ENCODE data around the gene TAF1B. TPM values are rescaled to one million over a fixed set of nuclear protein-coding genes. Genes with fewer than 3 reads are reported as not detected.
A peak's percentile ranks its signal among the peaks of the same experiment; 100 is the strongest.

Gene TAF1B
- total and polyA plus RNA-seq, 2 experiments from 2014 or later, result 8.0 to 19.4 TPM

DNA sequence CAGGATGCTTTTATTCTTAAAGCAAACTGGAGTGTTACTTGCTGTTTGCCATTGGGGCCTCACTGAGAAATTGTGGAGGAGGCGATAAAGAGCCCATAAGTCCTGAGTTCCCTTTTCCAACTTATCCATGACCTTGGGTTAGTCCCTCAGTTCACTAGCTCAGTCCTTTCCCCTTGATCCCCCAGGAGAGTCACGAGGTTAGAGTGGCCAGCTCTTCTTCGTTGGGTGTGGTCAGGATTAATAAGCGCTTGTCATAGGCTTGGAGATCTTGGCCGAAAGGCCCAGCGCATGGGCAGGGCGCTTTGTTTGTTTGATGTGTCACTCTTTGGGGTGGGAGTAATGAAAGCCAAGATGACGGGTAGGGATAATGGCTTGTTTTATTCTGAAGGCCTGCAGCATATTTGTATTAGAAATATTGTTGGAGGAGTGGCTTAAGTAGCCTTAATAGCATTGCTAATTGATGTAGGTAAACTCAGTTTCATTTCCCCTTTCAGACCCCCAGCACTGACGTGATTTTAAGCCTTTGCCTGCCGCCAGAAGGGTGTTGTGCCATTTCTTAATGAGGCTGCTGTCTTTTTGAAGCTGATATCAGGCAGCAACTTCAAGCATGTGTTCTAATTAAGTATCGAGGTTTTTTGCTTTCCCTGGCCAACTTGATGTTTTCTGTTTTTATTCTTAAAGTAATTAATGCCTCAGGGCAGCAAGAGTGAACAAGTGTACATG, 123.9 kb downstream of the TAF1B start:
- Histone ChIP-seq H4K20me1 (ENCODE audit: insufficient read depth, poor library complexity, severe bottlenecking) (no peaks in the 10 kb centered on the region), H3K4me3 (no peak overlapping the region), H3K4me1 (ENCODE audit: insufficient read depth) (peaks cover 20% of the 10 kb centered on the region), H3K79me2 (no peaks in the 10 kb centered on the region), H3K27me3 (no peaks in the 10 kb centered on the region), H3K9me2 (replicated peaks; ENCODE audit: insufficient read depth) (no peaks in the 10 kb centered on the region), H3K36me3 (replicated peaks; ENCODE audit: insufficient read depth, low read depth) (no peaks in the 10 kb centered on the region), H2AFZ (no peak overlapping the region), H3K27ac (no peak overlapping the region), H3K4me2 (no peak overlapping the region), H3K9me3 (ENCODE audit: low read depth) (no peaks in the 10 kb centered on the region)
- no peak for DNase-seq (ENCODE audit: low spot score)
- TF ChIP-seq EZH2 (IDR thresholded peaks at IDR 0.05; ENCODE audit: borderline replicate concordance), result no peak
- TF ChIP-seq EZH2phosphoT487 (IDR thresholded peaks at IDR 0.05; ENCODE audit: low read depth, severe bottlenecking, unreplicated experiment), result no peak
- 86% methylated on average over 11 of the region's 11 CpGs for WGBS (ENCODE audit: low lambda C conversion rate, missing lambda C conversion rate)

DNA sequence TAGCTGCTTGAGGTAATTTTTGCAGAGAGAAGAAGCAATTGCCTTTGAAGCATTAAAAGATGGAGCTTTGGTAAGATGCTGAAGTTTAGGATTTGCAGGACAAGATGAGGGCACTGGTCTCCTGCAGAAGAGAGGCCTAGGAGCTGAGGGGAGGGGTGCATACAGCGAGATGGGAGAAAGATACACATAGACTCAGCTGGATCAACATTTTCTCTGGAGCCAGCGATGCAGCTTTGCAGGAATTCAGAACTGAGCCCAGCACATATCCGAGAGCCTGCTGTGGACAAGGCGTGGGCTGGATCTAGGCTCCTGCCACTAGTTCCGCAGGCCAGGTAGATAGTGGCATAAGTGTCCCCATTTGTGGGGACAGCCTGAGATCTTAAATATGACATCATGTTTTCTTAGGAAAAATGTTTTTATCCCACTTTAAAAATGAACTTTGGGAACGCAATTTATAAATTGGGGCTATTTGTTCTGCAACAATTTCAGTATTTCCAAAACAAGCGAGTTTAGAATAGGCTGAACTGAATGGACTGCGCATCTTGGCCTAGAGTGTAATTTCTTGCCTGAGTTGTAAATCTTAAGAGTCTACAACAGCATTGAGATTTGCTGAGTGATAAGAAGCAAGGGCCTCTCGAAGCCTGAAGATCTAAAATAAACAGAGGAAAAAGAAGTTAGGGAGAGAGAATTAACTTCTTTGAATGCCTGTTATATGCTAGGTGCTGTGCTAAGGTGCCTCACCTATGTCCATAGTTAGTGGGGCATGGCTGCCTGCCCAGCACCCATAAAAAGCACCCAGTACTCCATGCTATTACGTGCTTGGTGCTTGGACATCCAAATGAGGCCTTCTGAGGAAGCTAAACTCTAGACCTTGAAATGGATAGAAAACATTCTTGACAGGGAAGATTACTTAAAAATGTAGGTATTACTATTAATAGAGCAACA, 125.6 kb downstream of the TAF1B start:
- Histone ChIP-seq H3K9me3 (ENCODE audit: low read depth) (no peaks in the 10 kb centered on the region), H2AFZ (no peak overlapping the region), H3K27ac (no peak overlapping the region), H3K9me2 (replicated peaks; ENCODE audit: insufficient read depth) (no peaks in the 10 kb centered on the region), H3K36me3 (replicated peaks; ENCODE audit: insufficient read depth, low read depth) (no peaks in the 10 kb centered on the region), H3K27me3 (no peaks in the 10 kb centered on the region), H3K79me2 (no peaks in the 10 kb centered on the region), H3K4me2 (no peak overlapping the region), H4K20me1 (ENCODE audit: insufficient read depth, poor library complexity, severe bottlenecking) (no peaks in the 10 kb centered on the region), H3K4me3 (no peak overlapping the region), H3K4me1 (ENCODE audit: insufficient read depth) (peaks cover 20% of the 10 kb centered on the region)
- TF ChIP-seq, protein P1, sequence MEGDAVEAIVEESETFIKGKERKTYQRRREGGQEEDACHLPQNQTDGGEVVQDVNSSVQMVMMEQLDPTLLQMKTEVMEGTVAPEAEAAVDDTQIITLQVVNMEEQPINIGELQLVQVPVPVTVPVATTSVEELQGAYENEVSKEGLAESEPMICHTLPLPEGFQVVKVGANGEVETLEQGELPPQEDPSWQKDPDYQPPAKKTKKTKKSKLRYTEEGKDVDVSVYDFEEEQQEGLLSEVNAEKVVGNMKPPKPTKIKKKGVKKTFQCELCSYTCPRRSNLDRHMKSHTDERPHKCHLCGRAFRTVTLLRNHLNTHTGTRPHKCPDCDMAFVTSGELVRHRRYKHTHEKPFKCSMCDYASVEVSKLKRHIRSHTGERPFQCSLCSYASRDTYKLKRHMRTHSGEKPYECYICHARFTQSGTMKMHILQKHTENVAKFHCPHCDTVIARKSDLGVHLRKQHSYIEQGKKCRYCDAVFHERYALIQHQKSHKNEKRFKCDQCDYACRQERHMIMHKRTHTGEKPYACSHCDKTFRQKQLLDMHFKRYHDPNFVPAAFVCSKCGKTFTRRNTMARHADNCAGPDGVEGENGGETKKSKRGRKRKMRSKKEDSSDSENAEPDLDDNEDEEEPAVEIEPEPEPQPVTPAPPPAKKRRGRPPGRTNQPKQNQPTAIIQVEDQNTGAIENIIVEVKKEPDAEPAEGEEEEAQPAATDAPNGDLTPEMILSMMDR (IDR thresholded peaks at IDR 0.05; ENCODE audit: poor library complexity), result no peak
- TF ChIP-seq EZH2 (IDR thresholded peaks at IDR 0.05; ENCODE audit: borderline replicate concordance) (no peak), EZH2phosphoT487 (IDR thresholded peaks at IDR 0.05; ENCODE audit: low read depth, severe bottlenecking, unreplicated experiment) (no peak)
- DNase-seq (ENCODE audit: low spot score), result no peak
- 80% methylated on average over 10 of the region's 10 CpGs for WGBS (ENCODE audit: low lambda C conversion rate, missing lambda C conversion rate)

DNA sequence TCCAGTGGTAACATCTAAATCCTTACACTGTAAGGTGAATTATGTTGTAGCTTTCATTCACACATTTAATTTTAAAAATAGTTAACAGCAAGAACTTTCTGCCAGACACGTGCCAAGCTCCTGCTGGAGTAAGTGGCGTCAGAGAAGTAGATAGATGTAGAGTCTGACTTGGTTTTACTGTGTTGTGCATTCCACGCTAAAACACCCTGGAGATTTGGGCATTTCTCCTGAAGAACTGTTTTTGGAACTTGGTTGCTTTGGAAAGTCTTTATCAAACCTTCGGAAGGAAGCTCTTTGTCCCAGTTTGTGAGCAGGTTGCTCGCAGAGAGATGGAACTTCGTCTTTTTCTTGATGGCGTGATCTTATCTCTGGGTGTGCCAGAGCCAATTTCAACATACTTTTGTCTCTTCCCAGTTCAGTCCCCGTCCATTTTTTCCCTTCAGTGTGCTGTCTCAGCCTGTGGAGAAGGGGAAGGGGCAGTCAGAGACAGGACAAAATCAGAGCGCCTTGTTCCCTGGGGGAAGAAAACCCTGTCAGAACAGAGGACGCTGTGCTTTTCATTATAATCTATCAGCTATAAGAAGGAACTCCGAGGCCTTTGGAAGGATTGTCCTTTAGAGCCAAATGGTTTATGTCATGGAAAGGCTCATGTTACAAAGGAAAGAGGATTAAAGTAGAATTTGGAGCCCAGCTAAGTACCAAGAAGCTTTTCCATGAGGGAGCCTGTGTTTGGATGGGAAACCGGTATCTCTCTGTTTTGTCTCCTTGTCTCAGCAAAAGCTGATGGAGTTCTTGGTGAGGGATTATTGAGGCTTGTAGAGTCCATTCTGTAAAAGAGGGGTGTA, 127.1 kb downstream of the TAF1B start:
- Histone ChIP-seq H3K9me2 (replicated peaks; ENCODE audit: insufficient read depth) (no peaks in the 10 kb centered on the region), H3K36me3 (replicated peaks; ENCODE audit: insufficient read depth, low read depth) (no peaks in the 10 kb centered on the region), H3K4me2 (peak overlapping the region; percentile 37), H3K9me3 (ENCODE audit: low read depth) (no peaks in the 10 kb centered on the region), H3K27me3 (no peaks in the 10 kb centered on the region), H3K27ac (peak overlapping the region; percentile 39), H2AFZ (no peak overlapping the region), H3K79me2 (no peaks in the 10 kb centered on the region), H3K4me3 (no peak overlapping the region), H4K20me1 (ENCODE audit: insufficient read depth, poor library complexity, severe bottlenecking) (no peaks in the 10 kb centered on the region), H3K4me1 (ENCODE audit: insufficient read depth) (peaks cover 20% of the 10 kb centered on the region)
- DNase-seq (ENCODE audit: low spot score), result no peak
- TF ChIP-seq, protein P1 (IDR thresholded peaks at IDR 0.05; ENCODE audit: poor library complexity), result no peak
- TF ChIP-seq EZH2phosphoT487 (IDR thresholded peaks at IDR 0.05; ENCODE audit: low read depth, severe bottlenecking, unreplicated experiment) (no peak), EZH2 (IDR thresholded peaks at IDR 0.05; ENCODE audit: borderline replicate concordance) (no peak)
- WGBS (ENCODE audit: low lambda C conversion rate, missing lambda C conversion rate), result 54% methylated on average over 12 of the region's 12 CpGs
